DOHH2 (cell line): Measurements from ENCODE around the gene MYO18B.

Source experiments
- CTCF ChIP-seq: fragments of 200-600 bp; sonication (generic); IDR thresholded peaks from one replicate; pipeline ENCODE4 v1.5.1; 2014; ENCODE audit warnings: antibody characterized with exemption, mild to moderate bottlenecking, low read depth, low read length; ENCODE audit not compliant: poor library complexity, severe bottlenecking
- EZH2phosphoT487 ChIP-seq: fragments of 200-600 bp; sonication (generic); IDR thresholded peaks from 2 replicates; pipeline ENCODE4 v1.6.1; 2017; ENCODE audit warnings: borderline replicate concordance, mild to moderate bottlenecking, antibody characterized with exemption, low read length, moderate library complexity, mixed read lengths

- TF ChIP-seq CTCF = no peak
- TF ChIP-seq EZH2phosphoT487 = no peak
These were observed 107.0 kb downstream of the MYO18B start for GRCh38 chr22:25848954-25849353.
